ENCODE measurements around the gene SPATA20. TPM values are rescaled to one million over a fixed set of nuclear protein-coding genes. Genes with fewer than 3 reads are reported as not detected.

The SPATA20 gene
- total RNA-seq, 1 donor from 2014 or later: 22.8 TPM

- Histone ChIP-seq H3F3A (ENCODE audit: low read depth) (peaks cover 5% of the 10 kb centered on the region), H3K79me2 (ENCODE audit: low read depth) (no peaks in the 10 kb centered on the region), H3K27ac (no peak overlapping the region), H3K36me3 (no peaks in the 10 kb centered on the region), H2AFZ (replicated peaks) (no peak overlapping the region), H3K9me3 (ENCODE audit: low read depth) (no peaks in the 10 kb centered on the region), H3K9ac (no peak overlapping the region), H4K20me1 (ENCODE audit: low read depth) (no peaks in the 10 kb centered on the region), H3K4me2 (no peak overlapping the region), H3K4me3 (no peak overlapping the region), H3K27me3 (no peaks in the 10 kb centered on the region), H3K4me1 (peaks cover 8% of the 10 kb centered on the region)
- Mint-ChIP-seq H3K27ac (no peak overlapping the region), H3K9me3 (no peaks in the 10 kb centered on the region), H3K36me3 (no peaks in the 10 kb centered on the region), H3K4me3 (no peak overlapping the region), H3K27me3 (ENCODE audit: insufficient read depth, low read depth) (peaks cover 15% of the 10 kb centered on the region), H3K4me1 (peaks cover 24% of the 10 kb centered on the region)
- DNase-seq (ENCODE audit: low spot score): no peak
- TF ChIP-seq EZH2phosphoT487 (IDR thresholded peaks at IDR 0.05) (no peak), EZH2 (IDR thresholded peaks at IDR 0.05) (no peak)
- TF ChIP-seq, protein P1, sequence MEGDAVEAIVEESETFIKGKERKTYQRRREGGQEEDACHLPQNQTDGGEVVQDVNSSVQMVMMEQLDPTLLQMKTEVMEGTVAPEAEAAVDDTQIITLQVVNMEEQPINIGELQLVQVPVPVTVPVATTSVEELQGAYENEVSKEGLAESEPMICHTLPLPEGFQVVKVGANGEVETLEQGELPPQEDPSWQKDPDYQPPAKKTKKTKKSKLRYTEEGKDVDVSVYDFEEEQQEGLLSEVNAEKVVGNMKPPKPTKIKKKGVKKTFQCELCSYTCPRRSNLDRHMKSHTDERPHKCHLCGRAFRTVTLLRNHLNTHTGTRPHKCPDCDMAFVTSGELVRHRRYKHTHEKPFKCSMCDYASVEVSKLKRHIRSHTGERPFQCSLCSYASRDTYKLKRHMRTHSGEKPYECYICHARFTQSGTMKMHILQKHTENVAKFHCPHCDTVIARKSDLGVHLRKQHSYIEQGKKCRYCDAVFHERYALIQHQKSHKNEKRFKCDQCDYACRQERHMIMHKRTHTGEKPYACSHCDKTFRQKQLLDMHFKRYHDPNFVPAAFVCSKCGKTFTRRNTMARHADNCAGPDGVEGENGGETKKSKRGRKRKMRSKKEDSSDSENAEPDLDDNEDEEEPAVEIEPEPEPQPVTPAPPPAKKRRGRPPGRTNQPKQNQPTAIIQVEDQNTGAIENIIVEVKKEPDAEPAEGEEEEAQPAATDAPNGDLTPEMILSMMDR (IDR thresholded peaks at IDR 0.05): no peak
Observed at GRCh38 chr17:50499721-50500120, 47.3 kb upstream of the SPATA20 start.

DNA sequence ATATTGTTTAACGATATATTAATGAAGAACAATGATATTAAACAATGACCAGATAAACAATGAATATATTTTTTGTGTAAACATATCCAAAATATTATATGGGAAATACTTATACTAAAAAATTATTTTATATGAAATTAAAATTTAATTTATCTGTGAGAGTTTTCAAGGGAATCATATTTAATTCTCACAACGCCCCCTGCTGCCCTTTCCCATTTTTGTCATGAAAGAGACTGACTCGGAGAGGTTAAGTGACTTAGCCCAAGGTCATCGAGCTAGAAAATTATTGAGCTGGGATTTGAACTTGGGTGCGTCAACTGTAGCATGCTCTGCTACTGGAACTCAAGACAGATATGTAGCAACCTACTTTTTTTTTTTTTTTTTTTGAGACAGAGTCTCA lies 45.9 kb upstream of the SPATA20 start:
- Histone ChIP-seq H3K9me3 (ENCODE audit: low read depth) (no peaks in the 10 kb centered on the region), H3K4me1 (peaks cover 8% of the 10 kb centered on the region), H3K36me3 (no peaks in the 10 kb centered on the region), H3K27ac (no peak overlapping the region), H2AFZ (replicated peaks) (no peak overlapping the region), H3K4me3 (no peak overlapping the region), H3F3A (ENCODE audit: low read depth) (peaks cover 9% of the 10 kb centered on the region), H3K9ac (no peak overlapping the region), H3K4me2 (no peak overlapping the region), H3K79me2 (ENCODE audit: low read depth) (no peaks in the 10 kb centered on the region), H3K27me3 (no peaks in the 10 kb centered on the region), H4K20me1 (ENCODE audit: low read depth) (no peaks in the 10 kb centered on the region)
- Mint-ChIP-seq H3K27ac (no peak overlapping the region), H3K27me3 (ENCODE audit: insufficient read depth, low read depth) (peaks cover 13% of the 10 kb centered on the region), H3K9me3 (no peaks in the 10 kb centered on the region), H3K36me3 (no peaks in the 10 kb centered on the region), H3K4me1 (peaks cover 28% of the 10 kb centered on the region), H3K4me3 (no peak overlapping the region)
- DNase-seq (ENCODE audit: low spot score): no peak
- TF ChIP-seq EZH2phosphoT487 (IDR thresholded peaks at IDR 0.05): no peak
- no peak for TF ChIP-seq EZH2 (IDR thresholded peaks at IDR 0.05)
- TF ChIP-seq, protein P1 (IDR thresholded peaks at IDR 0.05): peak; percentile 53

GRCh38 chr17:50502301-50502990 lies 44.5 kb upstream of the SPATA20 start:
- Mint-ChIP-seq H3K9me3 (no peaks in the 10 kb centered on the region), H3K36me3 (no peaks in the 10 kb centered on the region), H3K4me3 (no peak overlapping the region), H3K4me1 (peaks cover 31% of the 10 kb centered on the region), H3K27ac (no peak overlapping the region), H3K27me3 (ENCODE audit: insufficient read depth, low read depth) (peaks cover 17% of the 10 kb centered on the region)
- Histone ChIP-seq H3F3A (ENCODE audit: low read depth) (peaks cover 13% of the 10 kb centered on the region), H3K36me3 (no peaks in the 10 kb centered on the region), H3K9ac (no peak overlapping the region), H3K9me3 (ENCODE audit: low read depth) (no peaks in the 10 kb centered on the region), H3K27ac (no peak overlapping the region), H3K27me3 (no peaks in the 10 kb centered on the region), H3K4me3 (no peak overlapping the region), H2AFZ (replicated peaks) (no peak overlapping the region), H3K4me1 (peaks cover 8% of the 10 kb centered on the region), H3K79me2 (ENCODE audit: low read depth) (no peaks in the 10 kb centered on the region), H3K4me2 (no peak overlapping the region), H4K20me1 (ENCODE audit: low read depth) (no peaks in the 10 kb centered on the region)
- no peak for TF ChIP-seq EZH2phosphoT487 (IDR thresholded peaks at IDR 0.05)
- no peak for DNase-seq (ENCODE audit: low spot score)

DNA sequence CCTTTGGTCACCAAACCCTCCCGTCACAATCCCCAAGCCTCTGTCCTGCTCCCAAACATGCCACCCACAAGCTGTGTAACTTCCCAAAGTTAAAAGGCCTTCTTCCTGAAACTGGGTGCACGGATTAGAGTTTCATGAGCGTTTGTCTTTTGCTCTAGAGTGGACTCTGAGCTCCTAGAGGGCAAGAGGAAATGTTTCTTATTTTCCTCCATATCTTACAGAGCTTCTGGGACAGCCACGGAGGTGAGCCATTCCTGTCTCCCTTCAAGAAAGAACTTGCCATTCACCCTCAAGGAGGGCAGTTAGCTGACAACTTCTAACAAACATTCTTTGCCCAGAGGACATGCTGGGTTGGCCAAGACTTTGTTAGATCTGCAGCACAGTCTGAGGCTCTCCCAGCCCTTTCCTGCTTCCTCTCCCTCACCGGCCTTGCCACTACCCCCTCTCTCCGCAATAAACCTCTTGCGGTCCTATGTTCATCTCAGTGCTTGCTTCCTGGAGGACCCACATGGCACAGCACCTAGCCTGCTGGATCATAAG lies 41.3 kb upstream of the SPATA20 start:
- no peaks in the 10 kb centered on the region for H3K9me3 Mint-ChIP-seq
- Histone ChIP-seq H3K27me3 (no peaks in the 10 kb centered on the region), H3K4me1 (peaks cover 8% of the 10 kb centered on the region), H3K9ac (no peak overlapping the region), H2AFZ (replicated peaks) (no peak overlapping the region), H3K36me3 (no peaks in the 10 kb centered on the region), H3F3A (ENCODE audit: low read depth) (peaks cover 30% of the 10 kb centered on the region), H4K20me1 (ENCODE audit: low read depth) (no peaks in the 10 kb centered on the region), H3K9me3 (ENCODE audit: low read depth) (no peaks in the 10 kb centered on the region), H3K27ac (no peak overlapping the region), H3K4me3 (no peak overlapping the region), H3K79me2 (ENCODE audit: low read depth) (no peaks in the 10 kb centered on the region), H3K4me2 (no peak overlapping the region)
- TF ChIP-seq EZH2phosphoT487 (IDR thresholded peaks at IDR 0.05): no peak
- no peak for TF ChIP-seq EZH2 (IDR thresholded peaks at IDR 0.05)
- TF ChIP-seq, protein P1 (IDR thresholded peaks at IDR 0.05): no peak
- H3K36me3 Mint-ChIP-seq: no peaks in the 10 kb centered on the region
- no peak overlapping the region for H3K4me3 Mint-ChIP-seq
- H3K27ac Mint-ChIP-seq: peak overlapping the region; percentile 15
- no peak for DNase-seq (ENCODE audit: low spot score)
- peaks cover 46% of the 10 kb centered on the region for H3K4me1 Mint-ChIP-seq
- H3K27me3 Mint-ChIP-seq (ENCODE audit: insufficient read depth, low read depth): peaks cover 25% of the 10 kb centered on the region

Measured in neural progenitor cell (in vitro differentiated cells).